H1 (cell line): ENCODE data around the gene LRP11. TPM values are rescaled to one million over a fixed set of nuclear protein-coding genes. Genes with fewer than 3 reads are reported as not detected.

Experiments used
- CTCF ChIA-PET: fragments of 300-600 bp; sonication (Branson Sonifier 250); formaldehyde crosslinking; loops from one replicate; lab custom pipeline; 2021; ENCODE audit not compliant: partially characterized antibody; lab: Charles Lee
- POLR2A ChIA-PET: fragments of 300-600 bp; sonication (Branson Sonifier 250); formaldehyde crosslinking; loops from one replicate; lab custom pipeline; 2021; ENCODE audit warnings: inconsistent platforms; ENCODE audit not compliant: partially characterized antibody; lab: Charles Lee
- DNase-seq, 2 experiments: peaks; one replicate each; pipeline versions ENCODE4 v3.0.0 to v3.0.0-alpha.2; 2010 to 2022; ENCODE audit warnings: low spot score in 2 of 2, low read depth in 1 of 2, mixed read lengths in 1 of 2
- FAIRE-seq: peaks from 2 replicates; lab custom pipeline; 2011; peaks lifted over from hg19 to GRCh38; lab: Jason Lieb, UNC
- H2AFZ ChIP-seq: 2 replicates; pipeline ENCODE4 v1.8.1; 2012; ENCODE audit warnings: low read length, inconsistent platforms
- H2AK5ac ChIP-seq: 2 replicates; pipeline ENCODE4 v1.6.1; 2013; ENCODE audit warnings: low read depth, low read length
- H2BK120ac ChIP-seq: replicated peaks from 2 replicates; pipeline ENCODE3; 2013; ENCODE audit warnings: low read depth, low read length, inconsistent platforms
- H2BK12ac ChIP-seq: 2 replicates; pipeline ENCODE4 v1.6.1; 2013; ENCODE audit warnings: low read depth, low read length
- H2BK15ac ChIP-seq: 2 replicates; pipeline ENCODE4 v1.6.1; 2013; ENCODE audit warnings: low read length
- H2BK20ac ChIP-seq: 2 replicates; pipeline ENCODE4 v1.6.1; 2013; ENCODE audit warnings: low read length
- H2BK5ac ChIP-seq: 2 replicates; pipeline ENCODE4 v1.6.1; 2013; ENCODE audit warnings: low read depth, low read length
- H3K14ac ChIP-seq: 2 replicates; pipeline ENCODE4 v1.6.1; 2013; ENCODE audit warnings: inconsistent platforms; ENCODE audit not compliant: insufficient read length
- H3K18ac ChIP-seq: 2 replicates; pipeline ENCODE4 v1.6.1; 2013; ENCODE audit warnings: low read length; ENCODE audit errors: extremely low read depth
- H3K23ac ChIP-seq: 2 replicates; pipeline ENCODE4 v1.6.1; 2013; ENCODE audit warnings: inconsistent platforms; ENCODE audit not compliant: insufficient read length
- H3K23me2 ChIP-seq: 2 replicates; pipeline ENCODE4 v1.6.1; 2013; ENCODE audit warnings: low read depth, low read length
- H3K27ac ChIP-seq: 2 replicates; pipeline ENCODE4 v1.6.1; 2011; ENCODE audit warnings: low read depth, low read length, inconsistent platforms
- H3K27me3 ChIP-seq, 4 experiments: replicated peaks in 1 of 4; 1 replicate in 1 of 4; 2 replicates in 3 of 4; pipeline versions ENCODE4 v1.6.1 to v1.8.1; 2011 to 2013; ENCODE audit warnings: low read length in 3 of 4, mild to moderate bottlenecking in 3 of 4, inconsistent platforms in 2 of 4, mixed read lengths in 2 of 4, moderate library complexity in 1 of 4; ENCODE audit not compliant: control insufficient read depth in 3 of 4, insufficient read depth in 3 of 4; ENCODE audit errors: extremely low read depth in 1 of 4
- H3K36me3 ChIP-seq, 4 experiments: 2 replicates each; pipeline versions ENCODE4 v1.6.1 to v1.8.1; 2011 to 2013; ENCODE audit warnings: mild to moderate bottlenecking in 4 of 4, low read length in 3 of 4, moderate library complexity in 2 of 4, control low read depth in 1 of 4, inconsistent platforms in 1 of 4; ENCODE audit not compliant: insufficient read depth in 4 of 4, control insufficient read depth in 2 of 4
- H3K4ac ChIP-seq: replicated peaks from 2 replicates; pipeline ENCODE3; 2013; ENCODE audit warnings: low read length, low read depth, mixed read lengths, inconsistent platforms; ENCODE audit not compliant: insufficient read length
- H3K4me1 ChIP-seq, 4 experiments: replicated peaks in 1 of 4; 1 replicate in 1 of 4; 2 replicates in 3 of 4; pipeline versions ENCODE4 v1.6.1 to v1.8.1; 2011 to 2013; ENCODE audit warnings: low read length in 3 of 4, inconsistent platforms in 2 of 4, mixed read lengths in 1 of 4; ENCODE audit not compliant: insufficient read depth in 4 of 4, control insufficient read depth in 3 of 4
- H3K4me2 ChIP-seq, 2 experiments: 2 replicates each; pipeline versions ENCODE4 v1.6.1 to v1.8.1; 2011 to 2013; ENCODE audit warnings: low read depth in 2 of 2, low read length in 2 of 2, control low read depth in 1 of 2, inconsistent platforms in 1 of 2, mild to moderate bottlenecking in 1 of 2; ENCODE audit not compliant: insufficient read depth in 1 of 2
- H3K4me3 ChIP-seq, 4 experiments: fragments of 200-600, 300-600 bp in 1 of 4; sonication (generic), shearing (Covaris generic), sonication (Bioruptor Twin) in 1 of 4; 2 replicates each; pipeline versions ENCODE4 v1.5.1 to v1.8.1; 2011 to 2016; ENCODE audit warnings: low read length in 4 of 4, low read depth in 3 of 4, control low read depth in 2 of 4, inconsistent platforms in 2 of 4, mild to moderate bottlenecking in 2 of 4, mixed read lengths in 1 of 4, moderate library complexity in 1 of 4; ENCODE audit not compliant: insufficient read depth in 2 of 4; ENCODE audit errors: extremely low read depth in 1 of 4
- H3K56ac ChIP-seq: replicated peaks from 2 replicates; pipeline ENCODE3; 2013; ENCODE audit warnings: low read depth, mild to moderate bottlenecking, mixed read lengths, low read length, inconsistent platforms; ENCODE audit not compliant: insufficient read length
- H3K79me1 ChIP-seq: 2 replicates; pipeline ENCODE4 v1.6.1; 2013; ENCODE audit warnings: low read depth, low read length, control low read depth
- H3K79me2 ChIP-seq, 2 experiments: 2 replicates each; pipeline versions ENCODE4 v1.6.1 to v1.8.1; 2012 to 2013; ENCODE audit warnings: low read length in 2 of 2, mild to moderate bottlenecking in 2 of 2, inconsistent platforms in 1 of 2; ENCODE audit not compliant: insufficient read depth in 2 of 2, control insufficient read depth in 1 of 2
- H3K9ac ChIP-seq, 4 experiments: replicated peaks in 1 of 4; 1 replicate in 1 of 4; 2 replicates in 3 of 4; pipeline versions ENCODE4 v1.6.1 to v1.8.1; 2011 to 2013; ENCODE audit warnings: low read depth in 3 of 4, low read length in 3 of 4, control low read depth in 2 of 4, mild to moderate bottlenecking in 2 of 4, moderate library complexity in 2 of 4, inconsistent platforms in 1 of 4; ENCODE audit errors: extremely low read depth in 1 of 4
- H3K9me3 ChIP-seq, 2 experiments: 2 replicates each; pipeline versions ENCODE4 v1.6.1 to v1.8.1; 2012 to 2013; ENCODE audit warnings: mild to moderate bottlenecking in 2 of 2, moderate library complexity in 2 of 2, control low read depth in 1 of 2, inconsistent platforms in 1 of 2, low read depth in 1 of 2, low read length in 1 of 2, mixed read lengths in 1 of 2; ENCODE audit not compliant: insufficient read depth in 2 of 2
- H4K20me1 ChIP-seq, 2 experiments: replicated peaks in 1 of 2; 2 replicates each; pipeline versions ENCODE3 to v1.8.1; 2011 to 2013; ENCODE audit warnings: inconsistent platforms in 2 of 2, low read length in 2 of 2, mild to moderate bottlenecking in 1 of 2; ENCODE audit not compliant: insufficient read depth in 2 of 2, control insufficient read depth in 1 of 2
- H4K5ac ChIP-seq: 2 replicates; pipeline ENCODE4 v1.6.1; 2013; ENCODE audit warnings: low read length, low read depth, mixed read lengths, inconsistent platforms; ENCODE audit not compliant: insufficient read length
- H4K8ac ChIP-seq: 2 replicates; pipeline ENCODE4 v1.8.0; 2013; ENCODE audit warnings: mild to moderate bottlenecking, moderate library complexity, low read length, inconsistent platforms; ENCODE audit not compliant: insufficient read depth; ENCODE audit errors: extremely low read depth
- H4K91ac ChIP-seq: replicated peaks from 2 replicates; pipeline ENCODE3; 2013; ENCODE audit warnings: low read length, mixed read lengths, inconsistent platforms; ENCODE audit not compliant: insufficient read length
- CBX5 ChIP-seq: fragments of 300-800, 300-1000 bp; sonication (generic); IDR thresholded peaks from 2 replicates; pipeline ENCODE4 v1.7.1; 2016; ENCODE audit warnings: antibody characterized with exemption, low read length, low read depth
- CHD1 ChIP-seq: IDR thresholded peaks from 2 replicates; pipeline ENCODE4 v1.6.1; 2012; ENCODE audit warnings: low read depth, low read length, improper control_type of control experiment
- EGR1 ChIP-seq: IDR thresholded peaks from 2 replicates; pipeline ENCODE4 v1.6.1; 2011; ENCODE audit warnings: low read depth, low read length, borderline replicate concordance
- HDAC2 ChIP-seq, 2 experiments: fragments of 300-600 bp in 1 of 2; sonication (generic) in 1 of 2; IDR thresholded peaks; 2 replicates each; pipeline ENCODE4 v1.6.1; 2011 to 2012; ENCODE audit warnings: low read depth in 2 of 2, low read length in 2 of 2, mild to moderate bottlenecking in 2 of 2, moderate library complexity in 2 of 2, borderline replicate concordance in 1 of 2, inconsistent platforms in 1 of 2
- KDM5A ChIP-seq: fragments of 200-600 bp; IDR thresholded peaks from 2 replicates; pipeline ENCODE4 v1.7.1; 2012; ENCODE audit warnings: mild to moderate bottlenecking, low read length, inconsistent platforms, mixed read lengths
- MAX ChIP-seq: IDR thresholded peaks from 2 replicates; pipeline ENCODE4 v1.6.1; 2012; ENCODE audit warnings: inconsistent platforms
- RXRA ChIP-seq: IDR thresholded peaks from 2 replicates; pipeline ENCODE4 v1.6.1; 2011; ENCODE audit warnings: low read depth, mild to moderate bottlenecking, low read length, moderate library complexity; ENCODE audit not compliant: insufficient read depth
- SIN3A ChIP-seq, 2 experiments: IDR thresholded peaks in 1 of 2; conservative IDR thresholded peaks in 1 of 2; 2 replicates each; pipeline ENCODE4 v1.6.1; 2011 to 2012; ENCODE audit warnings: low read length in 2 of 2, improper control_type of control experiment in 1 of 2, low read depth in 1 of 2, mild to moderate bottlenecking in 1 of 2
- SIRT6 ChIP-seq: IDR thresholded peaks from one replicate; pipeline ENCODE4 v1.7.1; 2012; ENCODE audit warnings: low read length, inconsistent platforms
- SIX5 ChIP-seq: IDR thresholded peaks from 2 replicates; pipeline ENCODE4 v1.6.1; 2011; ENCODE audit warnings: mild to moderate bottlenecking, low read depth, low read length
- WGBS, 2 experiments: shearing (Covaris generic) in 1 of 2; methylation state at CpG; one replicate each; pipeline versions ENCODE4 v1.1.6 to v1.1.7; 2013 to 2015; ENCODE audit warnings: low lambda C conversion rate in 2 of 2, mixed read lengths in 2 of 2, inconsistent platforms in 1 of 2, low coverage in 1 of 2, missing lambda C conversion rate in 1 of 2; ENCODE audit not compliant: insufficient replicate concordance in 2 of 2, insufficient coverage in 1 of 2, insufficient read length in 1 of 2; ENCODE audit errors: extremely low coverage in 1 of 2, missing lambda C conversion rate in 1 of 2; 5-methylcytosine and 5-hydroxymethylcytosine counted together
- polyA plus RNA-seq, 7 experiments: library from polyadenylated mRNA; depleted of rRNA in 3 of 7; stranded (reverse) in 5 of 7; unstranded in 2 of 7; fragments of >200 nt in 5 of 7; fragments of 200-250 nt in 2 of 7; gene quantifications; 1 replicate in 5 of 7; 2 replicates in 1 of 7; 4 replicates in 1 of 7; pipeline versions ENCODE4 v1.2.1 to v1.2.3, GENCODE V29; 2011 to 2013; ENCODE audit warnings: missing spikeins in 2 of 7, mixed read lengths in 2 of 7
- total RNA-seq: library from RNA; stranded (reverse); fragmentation: NEBNext Ultra II Directional; extraction: Animal tissue kit (Norgen Biotek cat#: 25700); gene quantifications from 2 replicates; pipeline ENCODE4 v1.2.1, GENCODE V29; 2021

The LRP11 gene
- total and polyA plus RNA-seq, 2 of the 8 experiments (the other 6 are each of a cell fraction or from before 2014, with no cell fraction given) = 11.0 to 20.0 TPM

GRCh38 chr6:149860513-149860833 is 3.7 kb downstream of the LRP11 start:
- Histone ChIP-seq H2AFZ (no peak overlapping the region), H2BK15ac (no peak overlapping the region), H3K9me3 (no peaks in the 10 kb centered on the region), H4K91ac (no peak overlapping the region), H3K79me2 (peaks cover 0 to 10% of the 10 kb centered on the region in 2 experiments; a peak in 2 of 4 replicates), H3K27ac (no peak overlapping the region), H3K4ac (no peak overlapping the region), H3K14ac (no peak overlapping the region), H3K36me3 (no peaks in the 10 kb centered on the region), H4K8ac (no peak overlapping the region; the same call in 1 of the 2 replicates), H2BK5ac (no peak overlapping the region), H4K20me1 (peaks cover 4 to 13% of the 10 kb centered on the region in 2 experiments), H2BK12ac (no peak overlapping the region), H2BK120ac (no peak overlapping the region), H3K4me1 (peaks cover 4 to 16% (median 9%) of the 10 kb centered on the region in 4 experiments; a peak in 6 of 7 replicates), H3K4me3 (0 out of 8 replicates have a peak overlapping the region, but pooled peaks of 1 of the 4 experiments have one; percentile 4), H4K5ac (no peak overlapping the region), H3K23ac (no peak overlapping the region), H3K79me1 (peaks cover 6% of the 10 kb centered on the region; the same call in 1 of the 2 replicates), H3K9ac (0 out of 7 replicates have a peak overlapping the region, but pooled peaks of 1 of the 4 experiments have one; percentile 1), H2AK5ac (no peak overlapping the region), H3K56ac (no peak overlapping the region), H2BK20ac (no peak overlapping the region), H3K27me3 (peaks cover 0 to 13% (median 5%) of the 10 kb centered on the region in 4 experiments; a peak in 5 of 7 replicates), H3K23me2 (peaks cover 12% of the 10 kb centered on the region; the same call in 1 of the 2 replicates), H3K4me2 (no peak overlapping the region), H3K18ac (no peak overlapping the region)
- ChIA-PET POLR2A (interaction anchor here (0.8 kb wide), 1 partner anchor 30 kb away, joined by 3 read pairs; no protein-coding TSS in a partner anchor), CTCF (interaction anchor here (0.9 kb wide), 1 partner anchor 135 kb away, joined by 3 read pairs; no protein-coding TSS in a partner anchor)
- DNase-seq (no peak), FAIRE-seq (no peak)
- WGBS, 2 experiments = 89% methylated on average over 5 of the region's 5 CpGs; no CpG with 5 or more reads in 1 of the 2 experiments
- TF ChIP-seq HDAC2 (IDR thresholded peaks at IDR 0.05; ENCODE audit: borderline replicate concordance in 1 of 2, low read depth in 2 of 2, low read length in 2 of 2) (no peak), KDM5A (no peak), CBX5 (no peak), RXRA (no peak), CHD1 (no peak), SIRT6 (no peak), SIN3A (conservative IDR thresholded peaks at IDR 0.05 in 1 of 2, IDR thresholded peaks at IDR 0.05 in 1 of 2; ENCODE audit: low read depth in 1 of 2, low read length in 2 of 2) (no peak), SIX5 (no peak), MAX (no peak), EGR1 (no peak)
